Pancreas (tissue), 10 donors: Measurements from ENCODE around the gene HTT. TPM values are rescaled to one million over a fixed set of nuclear protein-coding genes. Genes with fewer than 3 reads are reported as not detected.

Experiments used
- ATAC-seq, 4 donors: fragments of 200-7000 bp; cut with Tn5 transposase; one replicate each; pipeline versions ENCODE4 v1.8.0 to v1.9.1; 2020; ENCODE audit warnings: mild to moderate bottlenecking in 4 of 4, moderate library complexity in 4 of 4
- DNase-seq, 6 donors: peaks; one replicate each; pipeline ENCODE4 v3.0.0-alpha.2; 2020
- FAIRE-seq: peaks from 2 replicates; lab custom pipeline; 2012; peaks lifted over from hg19 to GRCh38; lab: Jason Lieb, UNC
- H3K27ac ChIP-seq, 4 donors: fragments of 200-600 bp; sonication (generic); 1 replicate in 3 of 4; 2 replicates in 1 of 4; pipeline versions ENCODE4 v1.5.0 to v1.8.0; 2020
- H3K27me3 ChIP-seq, 4 donors: fragments of 200-600 bp; one replicate each; pipeline ENCODE4 v1.8.0; 2021
- H3K36me3 ChIP-seq, 3 donors: fragments of 200-600 bp; sonication (generic) in 1 of 3; one replicate each; pipeline versions ENCODE4 v1.5.0 to v1.8.0; 2020 to 2021
- H3K4me1 ChIP-seq, 3 donors: fragments of 200-600 bp; one replicate each; pipeline ENCODE4 v1.8.0; 2021
- H3K4me3 ChIP-seq, 4 donors: fragments of 200-600 bp; sonication (generic) in 2 of 4; one replicate each; pipeline versions ENCODE4 v1.5.0 to v1.8.0; 2020 to 2021
- H3K9me3 ChIP-seq, 4 donors: fragments of 200-600 bp; one replicate each; pipeline ENCODE4 v1.8.0; 2021
- CTCF ChIP-seq, 4 donors: fragments of 200-600 bp; sonication (generic) in 3 of 4; IDR thresholded peaks; one replicate each; pipeline versions ENCODE4 v1.5.0 to v1.8.0; 2021; ENCODE audit warnings: antibody characterized with exemption in 4 of 4
- WGBS, 2 donors: extraction: QIAGEN DNeasy Blood & Tissue Kit; methylation state at CpG; one replicate each; pipeline ENCODE4 v1.1.7; 2013; 5-methylcytosine and 5-hydroxymethylcytosine counted together
- intact Hi-C, 3 donors: fragments of 100-400 bp; cut with DNase I; formaldehyde crosslinking; loops; one replicate each; pipeline versions ENCODE4 v1.11.1 to v1.14.2; 2022
- polyA plus RNA-seq, 2 donors: library from polyadenylated mRNA; stranded (reverse); fragments of 200-250 nt; gene quantifications; one replicate each; pipeline ENCODE4 v1.2.3, GENCODE V29; 2013
- total RNA-seq, 6 donors: library from RNA; stranded (reverse); fragmentation: NEBNext Ultra II Directional in 4 of 6; extraction: Animal tissue kit (Norgen Biotek cat#: 25700) in 4 of 6; gene quantifications; one replicate each; pipeline versions ENCODE4 v1.2.1 to v1.2.4, GENCODE V29; 2021 to 2023
- donor health status: healthy with polysubstance abuse.
- donor health status: DM: no; HTN: no; CAD: no; lungs with moderate emphysema.
- donor health status: DM: no; HTN: no; CAD: no.
- donor health status: control.
- donor health status: control.
- donor health status: Bipolar disorder and iron deficiency.
- donor health status: DM: yes; HTN: yes; CAD: no.
- donor health status: DM: no; HTN: no; CAD: no.
- donor health status: DM: no; HTN: no; CAD: no.
- donor health status: DM: yes; HTN: yes; CAD: no.

HTT gene
- total and polyA plus RNA-seq, 8 donors = 23.1 to 55.2 (median 42.7) TPM

DNA sequence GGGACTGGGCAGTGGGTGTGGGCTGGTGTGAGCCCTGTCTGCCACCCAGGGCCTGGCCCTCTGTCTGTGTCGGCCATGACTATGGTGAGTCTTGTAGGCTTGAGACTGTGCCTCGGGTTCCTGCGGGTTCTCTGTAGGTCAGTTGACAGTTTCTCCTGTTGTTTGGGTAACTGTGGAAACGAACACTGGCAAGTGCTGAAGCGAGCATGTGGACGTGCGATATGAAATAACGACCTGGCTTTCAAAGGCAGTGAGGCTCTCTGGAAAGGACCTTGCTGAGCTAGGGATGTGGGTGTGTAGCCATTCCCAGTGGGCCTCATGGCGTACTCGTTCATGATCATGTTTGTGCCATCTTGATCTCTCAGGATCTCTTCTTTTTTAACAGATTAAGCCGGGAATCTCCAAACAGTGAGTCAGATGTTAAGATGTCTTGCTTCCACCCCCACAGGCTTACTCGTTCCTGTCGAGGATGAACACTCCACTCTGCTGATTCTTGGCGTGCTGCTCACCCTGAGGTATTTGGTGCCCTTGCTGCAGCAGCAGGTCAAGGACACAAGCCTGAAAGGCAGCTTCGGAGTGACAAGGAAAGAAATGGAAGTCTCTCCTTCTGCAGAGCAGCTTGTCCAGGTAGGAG, 41.3 kb downstream of the HTT start:
- intact Hi-C loops = no loop called here
- peaks cover 0 to 15% (median 10%) of the 10 kb centered on the region in 3 donors for H3K36me3 ChIP-seq
- ATAC-seq (peak in 1 of 4 donors; percentile 36), FAIRE-seq (no peak), DNase-seq (no peak)
- H3K9me3 ChIP-seq = no peaks in the 10 kb centered on the region
- no peaks in the 10 kb centered on the region for H3K27me3 ChIP-seq
- no peak overlapping the region for H3K27ac ChIP-seq
- 87 to 92% methylated on average over 15 of the region's 15 CpGs for WGBS, 2 donors
- no peak for TF ChIP-seq CTCF (IDR thresholded peaks at IDR 0.05)
- no peak overlapping the region for H3K4me3 ChIP-seq
- H3K4me1 ChIP-seq = peaks cover 0 to 11% (median 9%) of the 10 kb centered on the region in 3 donors

DNA sequence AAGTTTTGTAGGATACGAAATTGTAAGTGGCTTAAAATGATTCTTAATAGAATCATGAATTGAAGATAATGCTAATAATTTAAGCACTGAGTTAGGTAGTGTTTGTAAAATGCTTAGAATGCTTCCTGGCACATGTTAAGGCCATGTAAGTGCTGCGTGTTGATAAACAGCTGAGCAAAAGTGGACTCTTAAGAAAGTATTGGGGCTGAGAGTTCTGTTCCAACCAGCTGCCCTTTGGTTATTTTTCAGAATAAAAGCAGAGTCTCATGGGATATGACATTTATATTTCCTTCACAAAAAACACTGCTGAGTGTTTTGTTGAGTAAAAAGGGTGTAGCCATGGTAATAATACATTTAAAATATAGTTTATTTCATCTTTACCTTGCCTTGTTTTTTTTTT, 42.5 kb downstream of the HTT start:
- DNase-seq = no peak
- intact Hi-C loops = no loop called here
- ATAC-seq = peak in 1 of 4 donors; percentile 31

DNA sequence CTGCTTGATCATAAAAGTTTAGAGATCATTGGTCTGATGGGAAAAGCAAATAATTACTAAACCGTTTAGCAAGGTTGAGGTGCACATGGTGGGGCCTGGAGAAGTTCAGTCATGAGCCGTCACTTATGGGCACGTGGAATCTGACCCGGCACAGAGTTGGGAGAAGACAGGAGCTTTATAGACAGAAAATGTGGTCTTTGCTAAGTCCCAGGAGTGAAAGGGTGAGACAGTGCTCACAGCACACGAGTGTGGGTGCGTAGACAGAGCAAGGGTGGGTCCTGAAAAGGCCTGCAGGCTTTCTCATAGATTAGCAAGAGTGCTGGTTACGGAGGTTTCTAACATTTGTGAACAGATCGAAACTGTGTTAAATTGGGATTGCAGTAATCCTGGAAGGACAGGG, 43.8 kb downstream of the HTT start:
- intact Hi-C loops = no loop called here
- H3K9me3 ChIP-seq = no peaks in the 10 kb centered on the region
- DNase-seq (no peak), ATAC-seq (no peak), FAIRE-seq (no peak)
- H3K27me3 ChIP-seq = no peaks in the 10 kb centered on the region
- no peak overlapping the region for H3K4me3 ChIP-seq
- no peak overlapping the region for H3K27ac ChIP-seq
- peaks cover 0 to 16% (median 15%) of the 10 kb centered on the region in 3 donors for H3K36me3 ChIP-seq
- no peak for TF ChIP-seq CTCF (IDR thresholded peaks at IDR 0.05)
- peaks cover 0 to 3% (median 3%) of the 10 kb centered on the region in 3 donors for H3K4me1 ChIP-seq
- WGBS, 2 donors = 79 to 83% methylated on average over 8 of the region's 8 CpGs

More for the DNA sequence above, 42.5 kb downstream of the HTT start:
- H3K4me3 ChIP-seq = no peak overlapping the region
- no peak overlapping the region for H3K27ac ChIP-seq
- no peak for FAIRE-seq
- H3K27me3 ChIP-seq = no peaks in the 10 kb centered on the region
- no peaks in the 10 kb centered on the region for H3K9me3 ChIP-seq
- 80 to 82% methylated on average over 2 of the region's 2 CpGs for WGBS, 2 donors
- H3K4me1 ChIP-seq = peaks cover 0 to 11% (median 9%) of the 10 kb centered on the region in 3 donors
- no peak for TF ChIP-seq CTCF (IDR thresholded peaks at IDR 0.05)
- peaks cover 0 to 15% (median 13%) of the 10 kb centered on the region in 3 donors for H3K36me3 ChIP-seq

DNA sequence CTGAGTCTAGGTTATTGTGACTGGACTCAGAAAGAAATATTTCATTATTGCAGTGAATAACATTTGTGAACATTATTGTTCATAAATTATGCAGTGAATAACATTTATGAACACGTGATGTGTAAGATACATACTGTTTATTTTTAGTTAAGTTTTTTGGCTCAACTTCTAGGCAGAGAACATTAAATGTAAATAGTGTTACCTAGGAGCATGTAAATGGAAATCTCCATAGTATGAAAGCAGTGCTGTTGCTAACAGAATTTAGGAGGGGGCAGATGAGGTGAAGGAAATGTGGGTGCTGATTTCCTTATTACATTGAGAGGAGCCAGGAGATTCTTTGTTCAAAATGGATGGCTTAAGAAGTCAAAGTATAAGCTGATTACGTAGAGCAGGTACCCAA, 45.0 kb downstream of the HTT start:
- WGBS, 2 donors = 68 to 69% methylated on average over 2 of the region's 2 CpGs
- TF ChIP-seq CTCF (IDR thresholded peaks at IDR 0.05) = no peak
- H3K4me1 ChIP-seq = peaks cover 0 to 8% (median 0%) of the 10 kb centered on the region in 3 donors
- no peak overlapping the region for H3K27ac ChIP-seq
- no peaks in the 10 kb centered on the region for H3K9me3 ChIP-seq
- intact Hi-C loops = no loop called here
- no peaks in the 10 kb centered on the region for H3K27me3 ChIP-seq
- DNase-seq = no peak
- ATAC-seq = no peak
- H3K36me3 ChIP-seq = peaks cover 0 to 16% (median 15%) of the 10 kb centered on the region in 3 donors
- no peak for FAIRE-seq
- no peak overlapping the region for H3K4me3 ChIP-seq

DNA sequence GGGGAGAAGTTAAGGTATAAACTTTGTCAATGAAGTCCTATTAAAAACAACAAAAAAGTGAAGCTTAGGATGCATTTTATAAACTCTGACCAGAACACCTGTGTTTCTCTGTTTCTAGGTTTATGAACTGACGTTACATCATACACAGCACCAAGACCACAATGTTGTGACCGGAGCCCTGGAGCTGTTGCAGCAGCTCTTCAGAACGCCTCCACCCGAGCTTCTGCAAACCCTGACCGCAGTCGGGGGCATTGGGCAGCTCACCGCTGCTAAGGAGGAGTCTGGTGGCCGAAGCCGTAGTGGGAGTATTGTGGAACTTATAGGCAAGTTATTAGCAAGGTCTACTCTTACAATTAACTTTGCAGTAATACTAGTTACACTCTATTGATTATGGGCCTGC, 46.6 kb downstream of the HTT start:
- FAIRE-seq (no peak), ATAC-seq (no peak), DNase-seq (no peak)
- H3K4me3 ChIP-seq = no peak overlapping the region
- no peak overlapping the region for H3K27ac ChIP-seq
- H3K9me3 ChIP-seq = no peaks in the 10 kb centered on the region
- intact Hi-C loops = no loop called here
- peaks cover 0 to 8% (median 0%) of the 10 kb centered on the region in 3 donors for H3K4me1 ChIP-seq
- no peak for TF ChIP-seq CTCF (IDR thresholded peaks at IDR 0.05)
- peaks cover 3 to 12% (median 5%) of the 10 kb centered on the region in 3 donors for H3K36me3 ChIP-seq
- WGBS, 2 donors = 94 to 99% methylated on average over 9 of the region's 9 CpGs
- H3K27me3 ChIP-seq = no peaks in the 10 kb centered on the region
